ENCODE measurements around the gene ZNG1B.
"Not testable (repeated sequence)": the region's sequence is repeated elsewhere in the genome, so short reads cannot be mapped to it uniquely, and the experiment has no call there.

ZNG1B gene

GRCh38 chr2:113411725-113412352 is 25.7 kb upstream of the ZNG1B start:
- H4K8ac ChIP-seq (ENCODE audit: low read depth, low read length); H3K9ac ChIP-seq (ENCODE audit: low read length); H3K4me1 ChIP-seq (ENCODE audit: control insufficient read depth, low read depth, low read length); H3K4me3 ChIP-seq (ENCODE audit: low read length); H2BK15ac ChIP-seq (replicated peaks; ENCODE audit: low read depth); H4K5ac ChIP-seq (ENCODE audit: low read length); H3K27me3 ChIP-seq (ENCODE audit: insufficient read depth, low read length, poor library complexity); DNase-seq; H3K36me3 ChIP-seq (ENCODE audit: control insufficient read depth, insufficient read depth, low read length); H3K18ac ChIP-seq (ENCODE audit: low read length); H3K56ac ChIP-seq (ENCODE audit: low read length); H3K23ac ChIP-seq (ENCODE audit: low read length); H2BK120ac ChIP-seq (ENCODE audit: low read depth, low read length); H3K4ac ChIP-seq (ENCODE audit: low read depth, low read length); H3K27ac ChIP-seq (ENCODE audit: low read depth, low read length); H2BK5ac ChIP-seq (ENCODE audit: low read length); H3K79me1 ChIP-seq (ENCODE audit: low read length); H3K4me2 ChIP-seq (ENCODE audit: low read length); H2AK5ac ChIP-seq (ENCODE audit: low read length); H3K79me2 ChIP-seq (ENCODE audit: control insufficient read depth, insufficient read depth, low read length): not testable (repeated sequence)
- WGBS (ENCODE audit: extremely low coverage, insufficient coverage, low lambda C conversion rate) = no CpG with 5 or more reads among the region's 3 CpGs

- H2AK5ac ChIP-seq (ENCODE audit: low read length); H2BK15ac ChIP-seq (replicated peaks; ENCODE audit: low read depth); DNase-seq; H3K27me3 ChIP-seq (ENCODE audit: insufficient read depth, low read length, poor library complexity); H3K79me2 ChIP-seq (ENCODE audit: control insufficient read depth, insufficient read depth, low read length); H2BK120ac ChIP-seq (ENCODE audit: low read depth, low read length); H4K8ac ChIP-seq (ENCODE audit: low read depth, low read length); H3K4me3 ChIP-seq (ENCODE audit: low read length); H3K79me1 ChIP-seq (ENCODE audit: low read length); H2BK5ac ChIP-seq (ENCODE audit: low read length); H3K23ac ChIP-seq (ENCODE audit: low read length); H3K4me2 ChIP-seq (ENCODE audit: low read length); H3K56ac ChIP-seq (ENCODE audit: low read length); H3K27ac ChIP-seq (ENCODE audit: low read depth, low read length); H3K18ac ChIP-seq (ENCODE audit: low read length); H3K9ac ChIP-seq (ENCODE audit: low read length); H3K4ac ChIP-seq (ENCODE audit: low read depth, low read length); H4K5ac ChIP-seq (ENCODE audit: low read length); H3K36me3 ChIP-seq (ENCODE audit: control insufficient read depth, insufficient read depth, low read length); H3K4me1 ChIP-seq (ENCODE audit: control insufficient read depth, low read depth, low read length): not testable (repeated sequence)
- WGBS (ENCODE audit: extremely low coverage, insufficient coverage, low lambda C conversion rate) = no CpG with 5 or more reads among the region's 5 CpGs
Observed at GRCh38 chr2:113412774-113413173, 24.7 kb upstream of the ZNG1B start.

- not testable (repeated sequence) for H3K9ac ChIP-seq (ENCODE audit: low read length); H4K5ac ChIP-seq (ENCODE audit: low read length); H2BK15ac ChIP-seq (replicated peaks; ENCODE audit: low read depth); H2AK5ac ChIP-seq (ENCODE audit: low read length); H3K36me3 ChIP-seq (ENCODE audit: control insufficient read depth, insufficient read depth, low read length); H3K27me3 ChIP-seq (ENCODE audit: insufficient read depth, low read length, poor library complexity); H2BK5ac ChIP-seq (ENCODE audit: low read length); H3K18ac ChIP-seq (ENCODE audit: low read length); H3K79me2 ChIP-seq (ENCODE audit: control insufficient read depth, insufficient read depth, low read length); H3K4ac ChIP-seq (ENCODE audit: low read depth, low read length); H3K4me1 ChIP-seq (ENCODE audit: control insufficient read depth, low read depth, low read length); H3K56ac ChIP-seq (ENCODE audit: low read length); H3K23ac ChIP-seq (ENCODE audit: low read length); H3K4me3 ChIP-seq (ENCODE audit: low read length); H2BK120ac ChIP-seq (ENCODE audit: low read depth, low read length); DNase-seq; H4K8ac ChIP-seq (ENCODE audit: low read depth, low read length); H3K4me2 ChIP-seq (ENCODE audit: low read length); H3K27ac ChIP-seq (ENCODE audit: low read depth, low read length); H3K79me1 ChIP-seq (ENCODE audit: low read length)
- WGBS (ENCODE audit: extremely low coverage, insufficient coverage, low lambda C conversion rate) = no CpG with 5 or more reads among the region's 1 CpG
Observed at GRCh38 chr2:113431773-113432172, 5.7 kb upstream of the ZNG1B start.

GRCh38 chr2:113433468-113433867 is 4.0 kb upstream of the ZNG1B start:
- not testable (repeated sequence) for H3K18ac ChIP-seq (ENCODE audit: low read length); H3K27ac ChIP-seq (ENCODE audit: low read depth, low read length); H3K4ac ChIP-seq (ENCODE audit: low read depth, low read length); DNase-seq; H2AK5ac ChIP-seq (ENCODE audit: low read length); H3K79me1 ChIP-seq (ENCODE audit: low read length); H2BK15ac ChIP-seq (replicated peaks; ENCODE audit: low read depth); H3K4me3 ChIP-seq (ENCODE audit: low read length); H2BK120ac ChIP-seq (ENCODE audit: low read depth, low read length); H3K4me2 ChIP-seq (ENCODE audit: low read length); H2BK5ac ChIP-seq (ENCODE audit: low read length); H3K27me3 ChIP-seq (ENCODE audit: insufficient read depth, low read length, poor library complexity); H3K56ac ChIP-seq (ENCODE audit: low read length); H3K36me3 ChIP-seq (ENCODE audit: control insufficient read depth, insufficient read depth, low read length); H4K5ac ChIP-seq (ENCODE audit: low read length); H3K79me2 ChIP-seq (ENCODE audit: control insufficient read depth, insufficient read depth, low read length); H3K9ac ChIP-seq (ENCODE audit: low read length); H3K4me1 ChIP-seq (ENCODE audit: control insufficient read depth, low read depth, low read length); H3K23ac ChIP-seq (ENCODE audit: low read length); H4K8ac ChIP-seq (ENCODE audit: low read depth, low read length)

GRCh38 chr2:113465770-113466169 is 28.3 kb downstream of the ZNG1B start:
- not testable (repeated sequence) for H3K27me3 ChIP-seq (ENCODE audit: insufficient read depth, low read length, poor library complexity); H3K18ac ChIP-seq (ENCODE audit: low read length); H2BK120ac ChIP-seq (ENCODE audit: low read depth, low read length); H3K4me3 ChIP-seq (ENCODE audit: low read length); H3K79me1 ChIP-seq (ENCODE audit: low read length); H3K4me2 ChIP-seq (ENCODE audit: low read length); H3K4ac ChIP-seq (ENCODE audit: low read depth, low read length); H2BK15ac ChIP-seq (replicated peaks; ENCODE audit: low read depth); H3K27ac ChIP-seq (ENCODE audit: low read depth, low read length); H3K36me3 ChIP-seq (ENCODE audit: control insufficient read depth, insufficient read depth, low read length); H3K4me1 ChIP-seq (ENCODE audit: control insufficient read depth, low read depth, low read length); H3K79me2 ChIP-seq (ENCODE audit: control insufficient read depth, insufficient read depth, low read length); H4K5ac ChIP-seq (ENCODE audit: low read length); H3K23ac ChIP-seq (ENCODE audit: low read length); H4K8ac ChIP-seq (ENCODE audit: low read depth, low read length); H3K56ac ChIP-seq (ENCODE audit: low read length); H3K9ac ChIP-seq (ENCODE audit: low read length); H2BK5ac ChIP-seq (ENCODE audit: low read length); H2AK5ac ChIP-seq (ENCODE audit: low read length)
- peak; percentile 1 for DNase-seq

GRCh38 chr2:113476688-113477368 is 39.3 kb downstream of the ZNG1B start:
- not testable (repeated sequence) for H3K27me3 ChIP-seq (ENCODE audit: insufficient read depth, low read length, poor library complexity); H3K4me2 ChIP-seq (ENCODE audit: low read length); H3K36me3 ChIP-seq (ENCODE audit: control insufficient read depth, insufficient read depth, low read length); H3K56ac ChIP-seq (ENCODE audit: low read length); H3K79me1 ChIP-seq (ENCODE audit: low read length); H4K8ac ChIP-seq (ENCODE audit: low read depth, low read length); H3K23ac ChIP-seq (ENCODE audit: low read length); H3K27ac ChIP-seq (ENCODE audit: low read depth, low read length); H2BK15ac ChIP-seq (replicated peaks; ENCODE audit: low read depth); H3K4me3 ChIP-seq (ENCODE audit: low read length); H3K4me1 ChIP-seq (ENCODE audit: control insufficient read depth, low read depth, low read length); H3K18ac ChIP-seq (ENCODE audit: low read length); H2BK5ac ChIP-seq (ENCODE audit: low read length); H2BK120ac ChIP-seq (ENCODE audit: low read depth, low read length); H3K9ac ChIP-seq (ENCODE audit: low read length); H3K4ac ChIP-seq (ENCODE audit: low read depth, low read length); H2AK5ac ChIP-seq (ENCODE audit: low read length); H3K79me2 ChIP-seq (ENCODE audit: control insufficient read depth, insufficient read depth, low read length); H4K5ac ChIP-seq (ENCODE audit: low read length)
- no CpG with 5 or more reads among the region's 24 CpGs for WGBS (ENCODE audit: extremely low coverage, insufficient coverage, low lambda C conversion rate)
- peak; percentile 1 for DNase-seq

All from mesendoderm (in vitro differentiated cells).